Karpas-422 (cell line): ENCODE data around the gene SNTB2. TPM values are rescaled to one million over a fixed set of nuclear protein-coding genes. Genes with fewer than 3 reads are reported as not detected.

Source experiments
- DNase-seq: peaks from one replicate; pipeline ENCODE4 v3.0.0-alpha.2; 2015
- H2AFZ ChIP-seq: fragments of 200-600 bp; sonication (generic); 2 replicates; pipeline ENCODE4 v1.6.1; 2014; ENCODE audit warnings: antibody characterized with exemption, low read length, mixed read lengths
- H3K27ac ChIP-seq: fragments of 200-600 bp; sonication (generic); 2 replicates; pipeline ENCODE4 v1.5.1; 2014; ENCODE audit warnings: mild to moderate bottlenecking, low read length, moderate library complexity
- H3K27me3 ChIP-seq: fragments of 200-600 bp; sonication (generic); 2 replicates; pipeline ENCODE4 v1.6.1; 2014; ENCODE audit warnings: low read length, mixed read lengths
- H3K36me3 ChIP-seq: fragments of 200-600 bp; sonication (generic); 2 replicates; pipeline ENCODE4 v1.6.1; 2014; ENCODE audit warnings: low read length, mixed read lengths; ENCODE audit not compliant: insufficient read depth
- H3K4me1 ChIP-seq: fragments of 200-600 bp; sonication (generic); 2 replicates; pipeline ENCODE4 v1.6.1; 2014; ENCODE audit warnings: mild to moderate bottlenecking, low read length, mixed read lengths
- H3K4me2 ChIP-seq: fragments of 200-600 bp; sonication (generic); 2 replicates; pipeline ENCODE4 v1.6.1; 2014; ENCODE audit warnings: low read length, low read depth, mild to moderate bottlenecking; ENCODE audit not compliant: poor library complexity, severe bottlenecking
- H3K4me3 ChIP-seq: fragments of 200-600 bp; sonication (generic); 2 replicates; pipeline ENCODE4 v1.5.1; 2014; ENCODE audit warnings: mild to moderate bottlenecking, antibody characterized with exemption, low read length, mixed read lengths
- H3K79me2 ChIP-seq: fragments of 200-600 bp; sonication (generic); 2 replicates; pipeline ENCODE4 v1.6.1; 2014; ENCODE audit warnings: mild to moderate bottlenecking, low read length, mixed read lengths
- H3K9ac ChIP-seq: fragments of 200-600 bp; sonication (generic); 2 replicates; pipeline ENCODE4 v1.6.0; 2014; ENCODE audit warnings: low read length
- H3K9me2 ChIP-seq: fragments of 200-600 bp; sonication (generic), shearing (Covaris generic); replicated peaks from 2 replicates; pipeline ENCODE4 v1.6.0; 2014; ENCODE audit warnings: mild to moderate bottlenecking, low read length, moderate library complexity; ENCODE audit not compliant: insufficient read depth
- H3K9me3 ChIP-seq: fragments of 300-700, 200-600 bp; sonication (generic); 2 replicates; pipeline ENCODE4 v1.6.1; 2014; ENCODE audit warnings: low read length, mixed read lengths
- H4K20me1 ChIP-seq: fragments of 200-600 bp; sonication (generic); 2 replicates; pipeline ENCODE4 v1.6.1; 2014; ENCODE audit warnings: mild to moderate bottlenecking, antibody characterized with exemption, low read length, low read depth; ENCODE audit not compliant: insufficient read depth
- total RNA-seq: library from RNA; depleted of rRNA; stranded (reverse); fragments of >200 nt; shearing (Covaris generic); gene quantifications from 2 replicates; pipeline ENCODE4 v1.2.3, GENCODE V29; 2014; ENCODE audit warnings: low replicate concordance

SNTB2 gene
- total RNA-seq, 1 experiment from 2014 or later = 17.7 TPM

GRCh38 chr16:69225121-69225520, 38.2 kb downstream of the SNTB2 start:
- Histone ChIP-seq H3K4me1 (no peaks in the 10 kb centered on the region), H3K79me2 (peaks cover 96% of the 10 kb centered on the region), H2AFZ (no peak overlapping the region), H3K4me3 (no peak overlapping the region), H3K9me3 (no peaks in the 10 kb centered on the region), H4K20me1 (no peaks in the 10 kb centered on the region), H3K27me3 (no peaks in the 10 kb centered on the region), H3K9ac (no peak overlapping the region), H3K27ac (no peak overlapping the region), H3K4me2 (no peak overlapping the region), H3K9me2 (no peaks in the 10 kb centered on the region), H3K36me3 (no peaks in the 10 kb centered on the region)
- no peak for DNase-seq

GRCh38 chr16:69233124-69233523, 46.2 kb downstream of the SNTB2 start:
- Histone ChIP-seq H3K79me2 (peaks cover 89% of the 10 kb centered on the region), H3K4me3 (no peak overlapping the region), H3K36me3 (no peaks in the 10 kb centered on the region), H3K9me2 (no peaks in the 10 kb centered on the region), H3K4me2 (no peak overlapping the region), H4K20me1 (no peaks in the 10 kb centered on the region), H3K9me3 (no peaks in the 10 kb centered on the region), H3K9ac (no peak overlapping the region), H3K27ac (no peak overlapping the region), H2AFZ (no peak overlapping the region), H3K27me3 (no peaks in the 10 kb centered on the region), H3K4me1 (no peaks in the 10 kb centered on the region)
- DNase-seq = no peak

DNA sequence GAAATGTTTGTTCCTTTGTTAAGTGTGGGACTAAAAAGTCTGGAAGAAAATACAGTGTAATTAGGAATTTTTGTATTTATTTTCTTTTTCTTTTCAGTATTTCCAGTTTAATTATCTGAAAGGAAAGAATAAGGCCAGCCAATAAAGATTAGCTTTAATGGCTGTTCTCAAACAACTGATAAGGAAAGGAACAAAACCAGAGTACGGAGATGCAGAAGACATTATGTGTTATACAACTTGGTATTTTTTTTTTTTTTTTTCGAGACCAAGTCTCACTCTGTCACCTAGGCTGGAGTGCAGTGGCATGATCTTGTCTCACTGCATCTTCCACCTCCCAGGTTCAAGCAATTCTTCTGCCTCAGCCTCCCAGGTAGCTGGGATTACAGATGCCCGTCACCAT, 47.5 kb downstream of the SNTB2 start:
- Histone ChIP-seq H3K36me3 (no peaks in the 10 kb centered on the region), H3K4me1 (no peaks in the 10 kb centered on the region), H4K20me1 (no peaks in the 10 kb centered on the region), H3K27me3 (no peaks in the 10 kb centered on the region), H3K9me3 (no peaks in the 10 kb centered on the region), H3K9ac (no peak overlapping the region), H3K27ac (no peak overlapping the region), H3K9me2 (no peaks in the 10 kb centered on the region), H3K4me3 (no peak overlapping the region), H3K4me2 (no peak overlapping the region), H3K79me2 (peaks cover 89% of the 10 kb centered on the region), H2AFZ (no peak overlapping the region)
- DNase-seq = no peak

DNA sequence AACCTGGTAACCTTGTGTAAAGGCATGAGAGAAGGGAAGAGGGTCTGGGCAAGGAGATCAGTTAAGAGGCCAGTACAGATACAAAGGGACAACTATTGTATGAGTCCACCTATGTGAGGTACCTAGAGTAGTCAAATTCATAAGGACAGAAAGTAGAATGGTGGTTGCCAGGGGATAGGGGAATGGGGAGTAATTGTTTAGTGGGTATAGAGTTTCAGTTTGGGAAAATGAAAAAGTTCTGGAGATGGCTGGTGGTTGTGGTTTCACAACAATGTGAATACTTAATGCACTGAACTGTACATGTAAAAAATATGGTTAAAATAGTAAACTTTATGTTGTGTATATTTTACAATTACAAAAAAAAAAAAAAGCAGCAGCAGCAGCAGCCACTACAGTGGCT, 49.4 kb downstream of the SNTB2 start:
- no peak for DNase-seq
- no peak overlapping the region for H3K4me3 ChIP-seq
- H3K36me3 ChIP-seq = no peaks in the 10 kb centered on the region
- H3K4me1 ChIP-seq = no peaks in the 10 kb centered on the region
- H3K27me3 ChIP-seq = no peaks in the 10 kb centered on the region
- no peak overlapping the region for H3K4me2 ChIP-seq
- no peak overlapping the region for H2AFZ ChIP-seq
- no peaks in the 10 kb centered on the region for H4K20me1 ChIP-seq
- no peaks in the 10 kb centered on the region for H3K9me2 ChIP-seq
- no peak overlapping the region for H3K9ac ChIP-seq
- H3K9me3 ChIP-seq = no peaks in the 10 kb centered on the region
- no peak overlapping the region for H3K27ac ChIP-seq
- H3K79me2 ChIP-seq = peaks cover 89% of the 10 kb centered on the region

DNA sequence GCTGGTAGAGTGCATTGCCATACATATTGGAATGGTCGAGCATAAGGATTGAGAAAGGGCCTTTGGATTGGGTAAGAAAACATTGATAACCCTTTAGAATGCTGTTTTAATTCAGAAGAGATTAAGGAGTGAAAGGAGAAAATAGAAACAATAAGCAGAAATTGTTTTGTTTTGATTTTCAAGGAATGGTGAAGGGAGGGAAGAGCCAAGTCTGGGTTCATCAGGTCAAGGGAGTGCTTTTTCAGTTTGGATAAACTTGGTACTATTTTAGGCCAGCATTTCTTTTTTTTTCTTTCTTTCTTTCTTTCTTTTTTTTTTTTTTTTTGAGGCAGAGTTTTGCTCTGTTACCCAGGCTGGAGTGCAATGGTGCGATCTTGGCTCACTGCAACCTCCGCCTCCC, 50.3 kb downstream of the SNTB2 start:
- H3K4me1 ChIP-seq = no peaks in the 10 kb centered on the region
- no peak overlapping the region for H3K27ac ChIP-seq

DNA sequence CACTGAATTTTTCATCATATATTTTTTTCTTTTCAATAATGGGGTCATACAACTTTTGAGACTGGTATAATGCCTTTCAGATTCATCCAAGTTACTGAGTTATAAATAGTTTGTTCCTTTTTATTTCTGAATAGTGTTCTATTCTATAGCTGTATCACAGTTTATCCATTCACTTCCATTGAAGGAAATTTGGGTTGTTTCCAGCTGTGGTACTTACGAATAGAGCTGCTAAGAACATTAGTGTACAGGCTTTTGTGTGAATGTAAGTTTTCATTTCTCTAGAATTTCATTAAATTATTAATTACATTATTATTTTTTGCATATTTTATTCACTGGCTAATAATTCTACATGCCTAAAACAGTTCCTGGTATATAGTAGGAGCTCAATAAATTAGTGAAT, 52.9 kb downstream of the SNTB2 start:
- H3K27me3 ChIP-seq = no peaks in the 10 kb centered on the region
- no peaks in the 10 kb centered on the region for H3K4me1 ChIP-seq
- no peaks in the 10 kb centered on the region for H4K20me1 ChIP-seq
- H3K4me2 ChIP-seq = no peak overlapping the region
- H3K9me2 ChIP-seq = no peaks in the 10 kb centered on the region
- no peak for DNase-seq
- peaks cover 88% of the 10 kb centered on the region for H3K79me2 ChIP-seq
- no peak overlapping the region for H3K27ac ChIP-seq
- no peak overlapping the region for H3K9ac ChIP-seq
- H3K4me3 ChIP-seq = no peak overlapping the region
- H2AFZ ChIP-seq = no peak overlapping the region
- no peaks in the 10 kb centered on the region for H3K9me3 ChIP-seq
- no peaks in the 10 kb centered on the region for H3K36me3 ChIP-seq

More for the DNA sequence above, 50.3 kb downstream of the SNTB2 start:
- no peaks in the 10 kb centered on the region for H3K9me3 ChIP-seq
- no peak overlapping the region for H3K4me2 ChIP-seq
- H3K36me3 ChIP-seq = no peaks in the 10 kb centered on the region
- H3K79me2 ChIP-seq = peaks cover 90% of the 10 kb centered on the region
- H3K9me2 ChIP-seq = no peaks in the 10 kb centered on the region
- H3K9ac ChIP-seq = no peak overlapping the region
- no peaks in the 10 kb centered on the region for H4K20me1 ChIP-seq
- no peak overlapping the region for H3K4me3 ChIP-seq
- no peak overlapping the region for H2AFZ ChIP-seq
- H3K27me3 ChIP-seq = no peaks in the 10 kb centered on the region
- DNase-seq = no peak

- H4K20me1 ChIP-seq = no peaks in the 10 kb centered on the region
- no peaks in the 10 kb centered on the region for H3K9me2 ChIP-seq
- H2AFZ ChIP-seq = no peak overlapping the region
- H3K4me1 ChIP-seq = no peaks in the 10 kb centered on the region
- no peak overlapping the region for H3K27ac ChIP-seq
- DNase-seq = no peak
- H3K27me3 ChIP-seq = no peaks in the 10 kb centered on the region
- H3K4me2 ChIP-seq = no peak overlapping the region
- no peak overlapping the region for H3K9ac ChIP-seq
- peaks cover 86% of the 10 kb centered on the region for H3K79me2 ChIP-seq
- H3K4me3 ChIP-seq = no peak overlapping the region
- H3K9me3 ChIP-seq = no peaks in the 10 kb centered on the region
- peaks cover 1% of the 10 kb centered on the region; the same call in 1 of the 2 replicates for H3K36me3 ChIP-seq
Observed at GRCh38 chr16:69240331-69240730, 53.4 kb downstream of the SNTB2 start.

- no peaks in the 10 kb centered on the region for H3K9me2 ChIP-seq
- no peak overlapping the region for H3K4me3 ChIP-seq
- H3K9ac ChIP-seq = no peak overlapping the region
Observed at GRCh38 chr16:69241926-69242325, 55.0 kb downstream of the SNTB2 start.

GRCh38 chr16:69243479-69243878, 56.5 kb downstream of the SNTB2 start:
- H3K27ac ChIP-seq = no peak overlapping the region
- no peaks in the 10 kb centered on the region for H3K27me3 ChIP-seq
- H3K79me2 ChIP-seq = peaks cover 75% of the 10 kb centered on the region
- no peak overlapping the region for H3K4me3 ChIP-seq
- no peaks in the 10 kb centered on the region for H3K9me2 ChIP-seq
- H3K4me1 ChIP-seq = no peaks in the 10 kb centered on the region
- H3K9ac ChIP-seq = no peak overlapping the region
- no peak overlapping the region for H2AFZ ChIP-seq
- peaks cover 13% of the 10 kb centered on the region; the same call in 1 of the 2 replicates for H3K36me3 ChIP-seq
- no peak overlapping the region for H3K4me2 ChIP-seq
- DNase-seq = no peak
- H3K9me3 ChIP-seq = no peaks in the 10 kb centered on the region
- H4K20me1 ChIP-seq = no peaks in the 10 kb centered on the region

More at GRCh38 chr16:69241926-69242325, 55.0 kb downstream of the SNTB2 start:
- no peaks in the 10 kb centered on the region for H4K20me1 ChIP-seq
- no peak overlapping the region for H3K4me2 ChIP-seq
- no peaks in the 10 kb centered on the region for H3K4me1 ChIP-seq
- H3K27ac ChIP-seq = no peak overlapping the region
- no peak for DNase-seq
- peaks cover 7% of the 10 kb centered on the region; the same call in 1 of the 2 replicates for H3K36me3 ChIP-seq
- peaks cover 76% of the 10 kb centered on the region for H3K79me2 ChIP-seq
- no peaks in the 10 kb centered on the region for H3K9me3 ChIP-seq
- H2AFZ ChIP-seq = no peak overlapping the region
- no peaks in the 10 kb centered on the region for H3K27me3 ChIP-seq
